GM12875 (cell line): ENCODE measurements around the gene TERB1.
A peak's percentile ranks its signal among the peaks of the same experiment; 100 is the strongest.

Source experiments
- H3K4me3 ChIP-seq: one replicate; pipeline ENCODE4 v1.5.1; 2011; ENCODE audit warnings: low read depth, low read length, control low read depth
- CTCF ChIP-seq: IDR thresholded peaks from 2 replicates; pipeline ENCODE4 v1.5.1; 2011; ENCODE audit warnings: low read depth, mild to moderate bottlenecking, control low read depth, inconsistent platforms, low read length, moderate library complexity, borderline replicate concordance; ENCODE audit not compliant: insufficient read depth

The TERB1 gene

GRCh38 chr16:66830422-66831404, 29.3 kb upstream of the TERB1 start, which contains the start of gene NAE1:
NAE1 (minus strand) TSS chr16:66830976; CDS start chr16:66830899, 77 bp downstream.
- peak; percentile 100 for TF ChIP-seq CTCF
- H3K4me3 ChIP-seq, result peak within 1 kb of the TSS; percentile 92

GRCh38 chr16:66824006-66824405, 22.6 kb upstream of the TERB1 start:
- H3K4me3 ChIP-seq, result no peak overlapping the region
- no peak for TF ChIP-seq CTCF

- no peak for TF ChIP-seq CTCF
- H3K4me3 ChIP-seq, result no peak overlapping the region
These were observed 13.3 kb upstream of the TERB1 start for GRCh38 chr16:66814734-66815133.

GRCh38 chr16:66811043-66811442, 9.7 kb upstream of the TERB1 start:
- no peak overlapping the region for H3K4me3 ChIP-seq
- TF ChIP-seq CTCF, result no peak

GRCh38 chr16:66810391-66810790, 9.0 kb upstream of the TERB1 start:
- H3K4me3 ChIP-seq, result no peak overlapping the region
- TF ChIP-seq CTCF, result no peak

GRCh38 chr16:66809765-66810164, 8.4 kb upstream of the TERB1 start:
- no peak overlapping the region for H3K4me3 ChIP-seq
- no peak for TF ChIP-seq CTCF

GRCh38 chr16:66802159-66802558, 775 bp upstream of the TERB1 start:
- TF ChIP-seq CTCF, result no peak
- no peak overlapping the region for H3K4me3 ChIP-seq
